SU-DHL-6 (cell line): Measurements from ENCODE around the gene ANKRD33B.

Experiments
- H2AFZ ChIP-seq: fragments of 200-600 bp; sonication (generic); 2 replicates; pipeline ENCODE4 v1.6.1; 2014; ENCODE audit warnings: low read depth, mild to moderate bottlenecking, moderate library complexity, mixed read lengths, antibody characterized with exemption, low read length; ENCODE audit not compliant: severe bottlenecking
- H3F3A ChIP-seq: fragments of 200-600 bp; shearing (Covaris generic); 2 replicates; pipeline ENCODE4 v1.6.0; 2016; ENCODE audit warnings: antibody characterized with exemption, mild to moderate bottlenecking; ENCODE audit not compliant: insufficient read depth
- H3K27ac ChIP-seq: fragments of 200-600 bp; sonication (generic); 2 replicates; pipeline ENCODE4 v1.5.1; 2016; ENCODE audit warnings: low read depth, mild to moderate bottlenecking, low read length, moderate library complexity, mixed read lengths
- H3K27me3 ChIP-seq: fragments of 200-600 bp; sonication (generic), shearing (Covaris generic); 2 replicates; pipeline ENCODE4 v1.6.0; 2014; ENCODE audit warnings: mild to moderate bottlenecking, low read length
- H3K36me3 ChIP-seq: fragments of 200-600 bp; sonication (generic); 2 replicates; pipeline ENCODE4 v1.6.1; 2014; ENCODE audit warnings: mild to moderate bottlenecking, low read length, mixed read lengths
- H3K4me2 ChIP-seq: fragments of 300-600, 200-600 bp; shearing (Covaris generic), sonication (generic); 2 replicates; pipeline ENCODE4 v1.6.0; 2014; ENCODE audit warnings: low read length, low read depth, mild to moderate bottlenecking; ENCODE audit not compliant: poor library complexity, severe bottlenecking
- H3K4me3 ChIP-seq: fragments of 200-600 bp; sonication (generic); 2 replicates; pipeline ENCODE4 v1.5.1; 2014; ENCODE audit warnings: antibody characterized with exemption, low read length, mild to moderate bottlenecking, mixed read lengths; ENCODE audit not compliant: insufficient read depth, poor library complexity, severe bottlenecking
- H3K79me2 ChIP-seq: fragments of 200-600 bp; sonication (generic); 2 replicates; pipeline ENCODE4 v1.6.1; 2014; ENCODE audit warnings: mild to moderate bottlenecking, low read length, moderate library complexity; ENCODE audit not compliant: insufficient read depth
- H3K9ac ChIP-seq: fragments of 200-600 bp; sonication (generic); 2 replicates; pipeline ENCODE4 v1.7.0; 2014; ENCODE audit warnings: mild to moderate bottlenecking, low read length
- H3K9me2 ChIP-seq: fragments of 200-600 bp; sonication (generic); replicated peaks from 2 replicates; pipeline ENCODE4 v1.6.1; 2014; ENCODE audit warnings: low read length; ENCODE audit not compliant: insufficient read depth
- H3K9me3 ChIP-seq: fragments of 200-600 bp; sonication (generic); 2 replicates; pipeline ENCODE4 v1.6.1; 2014; ENCODE audit warnings: low read length, mixed read lengths; ENCODE audit not compliant: insufficient read depth
- H4K20me1 ChIP-seq: fragments of 200-600 bp; sonication (generic); 2 replicates; pipeline ENCODE4 v1.6.1; 2014; ENCODE audit warnings: low read depth, mild to moderate bottlenecking, antibody characterized with exemption, low read length, moderate library complexity, mixed read lengths
- EZH2phosphoT487 ChIP-seq: fragments of 200-600 bp; sonication (generic), shearing (Covaris generic); conservative IDR thresholded peaks from 2 replicates; pipeline ENCODE4 v1.6.1; 2018; ENCODE audit warnings: mild to moderate bottlenecking, antibody characterized with exemption, low read length, moderate library complexity, mixed read lengths
- TF ChIP-seq, protein P1 (sequence below): fragments of 200-600 bp; sonication (generic); IDR thresholded peaks from one replicate; pipeline ENCODE4 v1.5.1; 2017; ENCODE audit warnings: antibody characterized with exemption, mild to moderate bottlenecking, low read length, moderate library complexity; ENCODE audit not compliant: insufficient read depth, poor library complexity, severe bottlenecking

The ANKRD33B gene

DNA sequence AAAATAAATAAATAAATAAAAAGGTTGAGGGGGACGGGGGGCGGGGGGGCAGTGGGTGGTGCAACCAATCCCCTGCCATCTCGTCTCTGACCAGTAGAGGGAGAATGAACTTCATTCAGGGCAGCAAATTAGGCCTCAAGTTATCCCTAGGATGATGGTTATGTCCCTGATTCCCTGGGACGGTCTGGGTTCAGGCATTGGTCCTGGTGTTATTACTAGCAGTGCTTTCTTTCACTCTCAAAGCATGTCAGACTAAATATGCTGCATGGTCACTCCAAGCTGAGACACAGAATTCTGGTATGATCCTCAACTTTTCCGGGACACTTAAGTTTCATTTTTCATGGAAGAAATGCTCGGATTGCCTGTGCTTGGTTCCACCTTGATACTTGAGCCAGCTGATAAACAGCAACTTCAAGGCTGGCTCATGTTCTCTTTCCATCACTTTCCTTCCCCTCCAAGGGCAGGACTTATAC, 137.7 kb downstream of the ANKRD33B start:
- no peak overlapping the region for H3K27ac ChIP-seq
- TF ChIP-seq, protein P1, sequence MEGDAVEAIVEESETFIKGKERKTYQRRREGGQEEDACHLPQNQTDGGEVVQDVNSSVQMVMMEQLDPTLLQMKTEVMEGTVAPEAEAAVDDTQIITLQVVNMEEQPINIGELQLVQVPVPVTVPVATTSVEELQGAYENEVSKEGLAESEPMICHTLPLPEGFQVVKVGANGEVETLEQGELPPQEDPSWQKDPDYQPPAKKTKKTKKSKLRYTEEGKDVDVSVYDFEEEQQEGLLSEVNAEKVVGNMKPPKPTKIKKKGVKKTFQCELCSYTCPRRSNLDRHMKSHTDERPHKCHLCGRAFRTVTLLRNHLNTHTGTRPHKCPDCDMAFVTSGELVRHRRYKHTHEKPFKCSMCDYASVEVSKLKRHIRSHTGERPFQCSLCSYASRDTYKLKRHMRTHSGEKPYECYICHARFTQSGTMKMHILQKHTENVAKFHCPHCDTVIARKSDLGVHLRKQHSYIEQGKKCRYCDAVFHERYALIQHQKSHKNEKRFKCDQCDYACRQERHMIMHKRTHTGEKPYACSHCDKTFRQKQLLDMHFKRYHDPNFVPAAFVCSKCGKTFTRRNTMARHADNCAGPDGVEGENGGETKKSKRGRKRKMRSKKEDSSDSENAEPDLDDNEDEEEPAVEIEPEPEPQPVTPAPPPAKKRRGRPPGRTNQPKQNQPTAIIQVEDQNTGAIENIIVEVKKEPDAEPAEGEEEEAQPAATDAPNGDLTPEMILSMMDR = peak; percentile 43
- no peak for TF ChIP-seq EZH2phosphoT487
- H3K4me3 ChIP-seq = no peak overlapping the region
- no peaks in the 10 kb centered on the region for H3K9me3 ChIP-seq
- no peak overlapping the region for H3K4me2 ChIP-seq
- no peak overlapping the region for H3K9ac ChIP-seq
- H3K79me2 ChIP-seq = 0 out of 2 replicates have a peak, but pooled peaks cover 6% of the 10 kb centered on the region
- H3K27me3 ChIP-seq = no peaks in the 10 kb centered on the region
- H4K20me1 ChIP-seq = no peaks in the 10 kb centered on the region; the same call in 1 of the 2 replicates
- H2AFZ ChIP-seq = no peak overlapping the region
- H3K9me2 ChIP-seq = no peaks in the 10 kb centered on the region
- H3K36me3 ChIP-seq = no peaks in the 10 kb centered on the region
- H3F3A ChIP-seq = peaks cover 12% of the 10 kb centered on the region; the same call in 1 of the 2 replicates

DNA sequence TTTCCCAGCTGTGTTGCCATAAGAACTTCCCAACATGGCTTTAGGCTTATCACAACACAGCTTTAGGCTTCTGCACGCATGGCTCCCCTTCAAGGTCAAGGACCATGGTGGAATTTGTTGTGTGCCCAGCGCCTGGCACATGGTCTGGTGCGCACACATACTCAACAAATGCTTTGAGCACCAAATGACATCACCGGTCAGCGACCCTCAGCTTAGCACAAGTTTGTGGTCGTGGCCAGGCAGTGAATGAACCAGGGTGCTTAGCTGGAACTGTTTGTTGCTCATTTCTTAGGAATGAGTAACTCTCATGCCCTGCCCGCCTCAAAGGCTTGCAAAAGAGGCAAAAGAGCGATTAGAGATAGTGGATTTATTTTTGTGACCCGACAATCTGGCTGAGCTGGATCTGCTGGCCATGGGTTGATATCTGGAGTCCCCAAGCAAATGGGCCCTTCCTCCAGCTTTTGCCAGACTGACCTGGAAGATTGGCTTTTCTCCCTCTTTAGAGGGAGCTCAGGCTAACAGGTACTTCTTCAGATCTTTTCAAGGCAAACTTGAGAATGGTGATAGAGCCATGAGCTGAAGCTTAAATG, 138.3 kb downstream of the ANKRD33B start:
- 0 out of 2 replicates have a peak, but pooled peaks cover 6% of the 10 kb centered on the region for H3K79me2 ChIP-seq
- no peaks in the 10 kb centered on the region; the same call in 1 of the 2 replicates for H4K20me1 ChIP-seq

DNA sequence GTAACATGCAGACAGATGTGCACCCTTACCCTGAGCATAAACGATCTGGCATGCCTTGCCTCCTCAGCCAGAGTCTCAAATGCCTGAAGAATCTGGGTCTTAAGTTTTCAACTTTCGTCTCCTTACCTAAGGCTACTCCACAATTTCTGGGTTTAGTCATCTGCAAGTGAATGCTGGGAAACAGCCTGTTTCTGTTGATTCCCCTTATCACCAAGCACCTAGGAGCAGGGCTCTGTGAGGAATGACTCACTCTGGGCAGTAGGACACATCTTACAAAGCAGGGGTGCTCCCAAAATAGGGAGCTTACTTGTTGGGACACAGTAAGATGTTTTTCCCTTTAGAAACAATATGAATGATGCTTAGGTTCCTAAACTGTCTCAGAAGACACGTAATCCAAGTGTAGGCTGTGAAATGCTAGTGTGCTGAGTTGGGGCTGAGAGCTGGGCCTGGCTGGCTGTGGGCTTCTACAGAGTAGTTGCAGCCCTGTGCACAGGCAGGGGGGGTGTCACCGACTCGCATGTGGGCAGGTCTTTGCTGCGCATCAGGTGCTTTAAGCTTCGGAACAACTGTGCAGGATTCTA, 139.1 kb downstream of the ANKRD33B start:
- H3K36me3 ChIP-seq = no peaks in the 10 kb centered on the region
- TF ChIP-seq, protein P1 = no peak
- TF ChIP-seq EZH2phosphoT487 = no peak
- H4K20me1 ChIP-seq = no peaks in the 10 kb centered on the region; the same call in 1 of the 2 replicates
- H3K9ac ChIP-seq = no peak overlapping the region
- H2AFZ ChIP-seq = no peak overlapping the region
- no peak overlapping the region for H3K27ac ChIP-seq
- no peaks in the 10 kb centered on the region for H3K9me2 ChIP-seq
- H3K4me3 ChIP-seq = no peak overlapping the region
- H3K4me2 ChIP-seq = no peak overlapping the region
- H3F3A ChIP-seq = peaks cover 12% of the 10 kb centered on the region; the same call in 1 of the 2 replicates
- H3K27me3 ChIP-seq = no peaks in the 10 kb centered on the region
- H3K79me2 ChIP-seq = 0 out of 2 replicates have a peak, but pooled peaks cover 6% of the 10 kb centered on the region
- no peaks in the 10 kb centered on the region for H3K9me3 ChIP-seq

More for the DNA sequence above, 138.3 kb downstream of the ANKRD33B start:
- Histone ChIP-seq H3K27me3 (no peaks in the 10 kb centered on the region), H3K9ac (no peak overlapping the region), H2AFZ (no peak overlapping the region), H3K9me2 (no peaks in the 10 kb centered on the region), H3K27ac (no peak overlapping the region), H3K4me2 (no peak overlapping the region), H3F3A (peaks cover 12% of the 10 kb centered on the region; the same call in 1 of the 2 replicates), H3K9me3 (no peaks in the 10 kb centered on the region), H3K36me3 (no peaks in the 10 kb centered on the region), H3K4me3 (no peak overlapping the region)
- TF ChIP-seq EZH2phosphoT487 = no peak
- TF ChIP-seq, protein P1 = no peak
